Heart left ventricle (tissue), 13 donors: ENCODE data around the gene DEFB132.

ENCODE experiments used
- CTCF ChIP-seq, 12 donors: fragments of 200-600 bp; sonication (generic) in 4 of 12; IDR thresholded peaks; one replicate each; pipeline versions ENCODE4 v1.5.0 to v1.8.0; 2018 to 2022; ENCODE audit warnings: antibody characterized with exemption in 12 of 12, mild to moderate bottlenecking in 5 of 12
- POLR2A ChIP-seq, 2 donors: fragments of 450-650 bp; IDR thresholded peaks; one replicate each; pipeline ENCODE4 v1.6.1; 2017; ENCODE audit warnings: antibody characterized with exemption in 2 of 2, mild to moderate bottlenecking in 2 of 2, moderate library complexity in 2 of 2
- donor health status: ischemic (EF 13 %, LVEDD 7.1; RV severe dilation, severe dysfunction).
- donor health status: DM: no; HTN: yes; CAD: no.
- donor health status: DM: no; HTN: no; CAD: no.
- donor health status: ischemic (EF 25% LVEDD 6.9; RV normal size, moderate dysfunction).
- donor health status: ischemic (EF 25% LVEDD 5.7; RV mildly dilated, moderate dysfunction).
- donor health status: ischemic (EF 35%, LVEDD 5.7; RV mildly dilated, moderate dysfunction).
- donor health status: nonischemic (EF 11% LVEDD 7.7; RV severe dilation, severe dysfunction).
- donor health status: DM: yes; HTN: yes; CAD: no.
- donor health status: PGD.
- donor health status: ischemic (EF 29% LVEDD 5.4; RV normal size, mild dysfunction).
- donor health status: nonischemic (EF 23%, LVEDD 6.1; RV moderate dilation, normal function).

GRCh38 chr20:294602-295001 is 37.1 kb downstream of the DEFB132 start:
- TF ChIP-seq CTCF (IDR thresholded peaks at IDR 0.05) (no peak), POLR2A (IDR thresholded peaks at IDR 0.05) (no peak)
